SK-N-MC (cell line): ENCODE measurements around the gene RHBDD1.

Experiments
- EZH2 ChIP-seq: fragments of 200-600 bp; sonication (generic); IDR thresholded peaks from one replicate; pipeline ENCODE4 v1.6.1; 2017; ENCODE audit warnings: antibody characterized with exemption
- FOXP2 ChIP-seq: optimal IDR thresholded peaks from 2 replicates; pipeline ENCODE3; 2011; ENCODE audit warnings: mild to moderate bottlenecking, moderate library complexity; ENCODE audit not compliant: insufficient read depth; ENCODE audit errors: extremely low read length, control extremely low read depth
- POLR2AphosphoS5 ChIP-seq: IDR thresholded peaks from 2 replicates; pipeline ENCODE4 v1.6.1; 2012; ENCODE audit warnings: mild to moderate bottlenecking, low read depth, low read length, borderline replicate concordance

DNA sequence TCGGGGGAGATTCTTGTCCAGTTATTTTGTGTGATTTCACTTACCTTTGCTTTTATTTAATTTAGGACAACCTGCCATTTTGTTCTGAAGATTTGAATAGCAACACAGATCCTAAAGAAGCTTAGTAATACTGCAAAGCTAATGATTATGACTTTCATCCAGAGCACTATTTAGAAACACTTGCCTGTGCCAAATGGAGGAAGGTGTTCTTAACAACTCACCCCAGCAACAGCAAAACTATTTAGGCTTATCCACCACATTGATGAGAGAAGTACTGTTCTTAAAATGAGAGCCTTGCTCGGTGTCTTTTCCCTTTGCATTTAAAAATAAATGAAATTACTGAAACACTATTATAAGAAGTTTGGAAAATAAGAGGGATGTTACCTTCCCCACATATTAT lies 59.7 kb downstream of the RHBDD1 start:
- no peak for TF ChIP-seq EZH2
- no peak for TF ChIP-seq POLR2AphosphoS5
- no peak for TF ChIP-seq FOXP2
